ENCODE measurements around the gene BTBD2.

BTBD2 gene

DNA sequence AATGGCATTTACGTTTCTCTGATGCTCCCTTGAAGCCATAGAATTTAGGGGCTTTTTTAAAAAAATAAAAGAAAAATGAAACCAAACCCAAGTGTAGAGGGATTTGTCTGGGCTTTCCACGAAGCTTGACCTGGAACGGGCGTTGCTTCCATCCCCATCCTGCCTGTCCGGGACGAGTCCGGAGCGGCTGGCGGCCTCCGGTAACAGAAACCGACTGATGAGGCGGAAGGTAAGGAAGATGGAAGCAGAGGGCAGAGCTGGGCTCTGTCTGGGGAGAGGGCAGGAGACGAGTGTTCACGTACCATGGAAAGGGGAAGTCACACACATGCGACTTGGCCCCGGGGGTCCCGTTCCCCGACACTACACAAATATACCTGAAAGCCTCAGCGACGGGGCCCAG, 34.3 kb downstream of the BTBD2 start:
- no peak for DNase-seq

DNA sequence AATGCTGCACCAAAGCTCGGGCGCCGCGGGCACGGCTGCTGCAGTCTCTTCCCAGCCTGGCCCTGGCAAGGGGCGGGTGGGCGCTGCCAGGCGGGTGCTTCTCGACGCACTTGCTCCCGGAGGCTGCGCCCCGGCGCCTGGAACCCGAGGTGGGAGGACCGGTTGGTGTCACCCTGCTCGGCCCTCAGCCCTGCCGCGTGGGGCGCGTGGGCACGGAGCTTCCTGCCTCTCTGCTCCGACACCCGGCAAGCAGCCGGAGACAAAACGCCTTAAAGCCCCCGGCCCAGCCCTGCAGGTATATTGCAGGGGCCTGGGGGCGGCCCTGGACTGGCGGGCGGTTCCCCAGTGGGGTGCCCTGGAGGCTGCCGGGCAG, 34.7 kb downstream of the BTBD2 start:
- no peak for DNase-seq

DNA sequence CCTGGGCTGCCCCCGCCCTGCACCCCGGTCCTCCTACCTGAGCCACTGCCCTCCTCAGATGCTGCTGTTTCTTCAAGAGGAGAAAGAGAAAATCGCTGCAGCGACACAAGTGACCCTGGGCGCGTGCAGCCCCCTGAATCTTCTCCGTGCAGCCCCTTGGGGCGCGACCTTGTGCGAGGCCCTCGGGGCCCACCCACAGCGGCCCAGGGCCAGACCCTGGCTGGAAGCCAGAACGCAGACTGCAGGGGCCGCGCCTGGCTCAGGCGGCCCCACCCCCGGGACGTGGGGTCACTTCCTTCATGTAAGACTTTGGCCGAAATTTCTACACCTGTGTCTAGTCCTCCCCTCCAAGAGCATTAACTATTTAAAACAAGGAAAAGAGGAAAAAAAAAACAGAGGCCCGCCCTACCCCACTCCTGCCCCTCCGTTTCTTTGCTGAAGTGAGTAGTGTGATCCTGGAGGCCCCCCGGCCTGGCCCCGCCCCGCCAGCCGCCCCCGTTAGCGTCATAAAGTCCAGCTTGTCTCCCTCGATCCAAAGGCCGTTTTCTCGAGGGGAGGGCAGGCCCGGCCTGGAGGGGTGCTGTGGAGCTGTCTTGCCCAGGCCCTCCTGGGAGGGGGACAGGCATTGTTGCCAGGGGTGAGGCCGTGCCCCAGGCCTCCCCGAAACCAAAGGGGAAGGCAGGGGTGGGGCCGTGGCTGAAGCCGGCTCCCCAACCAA, 35.3 kb downstream of the BTBD2 start:
- no peak for DNase-seq

DNA sequence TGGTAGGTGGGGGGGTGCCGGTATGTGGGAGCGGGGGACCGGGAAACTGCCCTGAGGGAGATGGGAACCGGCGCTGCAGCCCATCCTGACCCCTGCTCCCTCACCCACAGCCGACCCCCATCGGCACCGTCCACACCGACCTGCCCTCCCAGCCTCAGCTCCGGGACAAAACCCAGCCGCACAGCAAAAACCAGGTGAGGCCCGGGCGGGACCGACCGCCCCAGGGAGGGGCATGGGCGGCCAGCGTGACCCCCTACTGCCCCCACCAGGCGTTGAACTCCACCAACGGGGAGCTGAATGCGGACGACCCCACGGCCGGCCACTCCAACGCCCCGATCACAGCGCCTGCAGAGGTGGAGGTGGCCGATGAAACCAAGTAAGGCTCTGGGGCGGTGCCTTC, 35.9 kb downstream of the BTBD2 start:
- no peak for DNase-seq

DNA sequence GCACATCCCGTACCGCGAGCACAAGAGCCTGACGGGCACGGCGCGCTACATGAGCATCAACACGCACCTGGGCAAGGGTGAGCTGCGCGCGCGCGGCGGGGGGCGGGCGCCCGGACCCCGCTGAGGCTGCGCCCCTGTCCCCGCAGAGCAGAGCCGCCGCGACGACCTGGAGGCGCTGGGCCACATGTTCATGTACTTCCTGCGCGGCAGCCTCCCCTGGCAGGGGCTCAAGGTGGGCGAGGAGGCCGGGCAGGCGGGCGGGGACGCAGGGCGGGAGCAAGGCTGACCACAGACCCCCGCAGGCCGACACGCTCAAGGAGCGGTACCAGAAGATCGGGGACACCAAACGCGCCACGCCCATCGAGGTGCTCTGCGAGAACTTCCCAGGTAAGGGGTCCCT, 36.5 kb downstream of the BTBD2 start:
- no peak for DNase-seq

DNA sequence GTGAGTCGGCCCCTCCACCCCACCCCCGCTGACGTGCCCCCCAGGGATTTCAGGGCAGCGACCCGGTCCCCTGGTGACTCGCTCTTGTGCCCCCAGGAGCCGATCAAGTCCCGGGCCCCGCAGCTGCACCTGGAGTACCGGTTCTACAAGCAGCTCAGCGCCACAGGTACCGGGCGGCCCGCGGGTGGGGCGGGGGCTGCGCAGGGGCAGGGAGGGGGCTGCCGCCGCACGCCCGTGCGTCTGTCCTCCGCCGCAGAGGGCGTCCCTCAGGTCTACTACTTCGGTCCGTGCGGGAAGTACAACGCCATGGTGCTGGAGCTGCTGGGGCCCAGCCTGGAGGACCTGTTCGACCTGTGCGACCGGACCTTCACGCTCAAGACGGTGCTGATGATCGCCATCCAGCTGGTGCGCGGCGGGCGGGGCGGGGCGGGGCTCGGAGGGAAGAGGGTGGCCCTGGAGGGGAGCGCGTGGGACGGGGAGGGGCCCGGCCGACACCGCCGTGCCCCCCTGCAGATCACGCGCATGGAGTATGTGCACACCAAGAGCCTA, 37.1 kb downstream of the BTBD2 start:
- DNase-seq, result no peak

DNA sequence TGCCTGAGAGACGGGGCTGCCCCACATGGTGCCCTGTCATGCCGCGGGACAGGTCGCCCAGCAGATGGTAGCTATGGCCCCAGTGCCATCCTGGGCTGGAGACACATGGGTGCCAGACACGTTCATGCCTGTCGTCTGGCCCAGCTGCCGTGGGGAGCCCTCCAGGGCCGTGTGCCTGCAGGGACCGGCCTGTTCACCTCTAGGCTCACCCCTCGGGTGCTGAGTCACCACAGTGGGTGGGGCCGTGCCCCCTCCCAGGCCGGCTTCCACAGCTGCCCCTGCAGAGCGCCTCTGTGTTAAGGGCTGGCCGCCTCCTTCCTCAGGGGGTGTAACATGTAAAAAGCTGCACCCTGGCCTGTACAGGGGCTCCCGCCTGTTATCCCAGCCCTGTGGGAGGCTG, 38.4 kb downstream of the BTBD2 start:
- no peak for DNase-seq

DNA sequence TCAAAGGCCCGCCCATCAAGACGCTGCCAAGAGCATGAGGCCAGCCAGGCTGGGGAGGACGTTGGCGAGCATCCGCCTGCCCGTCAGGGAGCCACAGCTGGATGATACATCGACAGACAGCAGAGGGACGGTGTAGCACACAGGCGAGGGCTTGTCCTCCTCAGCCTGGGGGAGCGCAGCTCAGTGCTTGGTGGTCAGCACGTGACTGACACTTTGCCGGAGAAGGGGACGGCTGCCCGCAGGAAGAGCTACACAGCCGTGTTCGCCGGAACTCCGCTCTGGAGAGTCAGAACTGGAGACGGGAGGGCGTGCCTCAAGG, 40.4 kb downstream of the BTBD2 start:
- no peak for DNase-seq

DNA sequence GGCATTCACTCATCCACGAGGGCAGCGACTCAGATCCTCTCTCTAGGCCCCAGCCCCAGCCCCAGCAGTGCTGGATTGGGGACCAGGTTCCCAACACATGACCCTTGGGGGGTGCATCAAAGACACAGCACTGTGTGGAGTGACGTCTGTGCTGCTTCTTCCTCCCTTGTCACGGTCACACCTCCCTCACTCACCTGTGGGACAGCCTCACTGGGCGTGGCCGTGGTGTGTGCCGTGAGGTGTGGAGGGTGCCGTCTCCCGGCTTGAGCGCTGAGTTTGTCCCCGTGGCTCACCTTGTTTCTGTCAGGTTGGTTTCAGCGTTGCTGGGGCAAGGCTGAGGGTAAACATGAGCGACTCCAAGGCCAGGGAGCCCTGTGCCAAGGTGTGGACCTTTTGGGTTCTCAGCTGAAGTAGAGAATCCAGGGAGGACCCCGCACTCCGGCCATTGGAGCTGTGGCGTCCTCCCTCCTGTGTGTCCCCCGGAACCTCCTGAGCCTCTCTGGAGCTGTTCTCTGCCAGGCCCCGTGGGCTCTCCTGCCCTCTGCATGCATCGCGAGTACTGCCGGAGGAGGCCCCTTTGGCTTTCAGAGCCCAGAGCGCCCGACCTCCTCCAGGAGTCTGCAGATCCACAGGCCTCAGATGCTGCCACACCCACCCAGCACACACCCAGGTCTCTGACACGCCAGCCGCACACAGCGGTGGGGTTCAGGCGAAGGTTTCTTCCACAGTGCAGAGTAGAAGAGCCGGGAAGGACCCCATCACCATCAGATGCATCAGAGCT, 40.9 kb downstream of the BTBD2 start:
- DNase-seq, result no peak

DNA sequence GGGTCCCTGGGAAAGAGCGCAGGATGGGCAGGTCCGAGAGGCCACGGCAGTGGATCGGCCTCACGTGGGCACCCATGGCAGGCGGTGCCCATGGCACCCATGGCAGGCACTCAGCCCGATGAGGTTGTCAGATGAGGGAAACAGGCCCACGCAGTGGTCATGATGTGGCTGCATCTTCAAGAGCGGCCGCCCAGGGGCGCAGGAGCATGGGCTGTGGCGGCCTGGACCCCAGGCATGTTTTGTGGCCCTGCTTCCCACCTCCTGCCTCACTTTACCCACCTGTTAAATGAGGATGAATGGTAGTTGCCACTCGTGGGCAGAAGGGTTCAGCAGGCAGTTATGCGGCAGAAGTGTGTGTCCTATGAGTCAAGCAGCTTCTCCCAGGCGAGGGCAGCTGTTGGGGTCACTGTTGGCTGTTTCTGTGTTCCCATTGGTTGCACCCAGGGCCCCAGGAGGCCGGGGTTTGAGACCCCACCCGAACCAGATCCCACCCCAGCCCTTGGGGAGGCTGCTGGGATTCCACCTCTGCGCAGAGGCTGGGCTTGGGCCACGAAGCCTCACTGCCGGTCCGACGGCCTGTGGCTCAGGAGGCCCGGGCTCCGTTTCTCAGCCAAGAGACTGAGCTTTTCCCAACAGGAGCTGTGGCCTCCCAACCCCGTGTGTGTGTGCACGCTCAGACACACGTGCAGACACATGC, 44.6 kb downstream of the BTBD2 start:
- DNase-seq, result no peak

DNA sequence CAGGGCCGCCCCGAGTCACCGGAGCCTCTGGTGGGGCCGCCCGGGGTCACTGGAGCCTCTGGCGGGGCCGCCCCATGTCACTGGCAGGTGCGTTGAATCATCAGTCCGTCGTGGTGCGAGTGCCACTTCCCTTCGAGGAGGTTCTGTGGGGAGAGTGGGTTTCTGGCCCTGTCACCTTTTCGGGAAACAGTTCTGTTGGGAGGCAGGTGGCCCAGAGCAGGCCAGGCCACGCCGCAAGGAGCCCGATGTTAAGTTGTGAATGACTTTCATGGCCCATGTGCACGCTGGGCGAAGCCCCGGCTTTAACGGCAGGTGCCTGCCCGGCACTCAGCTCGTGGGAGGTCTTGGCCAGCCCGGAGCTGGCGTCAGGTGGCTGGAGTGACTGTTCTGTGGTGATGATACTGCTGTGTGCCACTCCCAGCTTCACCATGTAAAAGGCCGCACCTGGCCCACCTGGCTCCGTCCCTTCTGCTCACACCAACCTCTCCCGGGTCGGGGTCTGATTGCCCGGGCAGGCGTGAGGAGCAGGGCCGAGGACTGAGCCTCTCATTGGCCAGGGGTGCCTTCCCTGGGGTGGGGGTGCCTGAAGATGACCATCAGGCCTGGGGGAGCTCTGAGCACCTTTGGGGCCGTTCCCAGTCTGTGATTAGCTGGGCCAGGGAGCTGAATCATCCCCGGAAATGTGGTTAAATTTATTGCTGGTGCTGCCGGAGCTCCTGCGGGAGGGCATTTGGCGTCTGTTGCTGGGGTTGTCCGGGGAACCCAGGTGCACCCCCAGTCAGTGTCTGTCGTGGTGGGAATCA, 45.3 kb downstream of the BTBD2 start:
- DNase-seq, result no peak

DNA sequence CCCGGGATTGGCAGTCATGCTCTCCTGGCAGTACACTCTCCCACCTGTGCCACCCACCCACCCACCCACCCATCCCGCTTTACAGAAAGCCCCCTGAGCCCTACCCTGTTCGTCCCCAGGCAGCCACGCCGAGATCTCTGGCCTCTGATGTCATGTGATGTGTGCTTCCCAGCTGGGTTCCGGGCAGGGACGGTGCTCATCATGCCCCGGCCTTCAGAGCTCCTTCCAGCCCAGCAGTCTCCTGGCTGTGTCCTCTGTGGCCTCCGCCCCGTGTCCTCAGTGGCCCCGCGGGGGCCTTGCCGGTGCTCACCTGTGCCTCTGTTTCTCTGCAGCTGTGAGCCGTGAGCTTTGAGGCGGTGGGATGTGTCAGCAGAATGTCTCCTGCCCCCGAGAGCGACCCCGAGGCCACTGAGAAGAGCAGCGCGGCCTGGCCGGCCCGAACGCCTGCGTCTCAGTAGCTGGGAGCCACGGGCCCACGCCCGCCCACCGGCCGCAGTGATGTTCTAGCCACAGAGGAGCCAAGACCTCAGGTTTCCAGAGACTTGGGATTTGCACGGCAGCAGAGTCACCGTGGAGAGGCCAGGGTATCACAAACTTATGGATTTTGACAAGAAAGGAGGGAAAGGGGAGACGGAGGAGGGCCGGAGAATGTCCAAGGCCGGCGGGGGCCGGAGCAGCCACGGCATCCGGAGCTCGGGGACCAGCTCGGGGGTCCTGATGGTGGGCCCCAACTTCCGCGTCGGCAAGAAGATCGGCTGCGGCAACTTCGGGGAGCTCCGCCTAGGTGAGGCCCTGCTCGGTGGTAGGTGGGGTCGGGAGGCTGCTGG, 46.1 kb downstream of the BTBD2 start:
- DNase-seq, result no peak

DNA sequence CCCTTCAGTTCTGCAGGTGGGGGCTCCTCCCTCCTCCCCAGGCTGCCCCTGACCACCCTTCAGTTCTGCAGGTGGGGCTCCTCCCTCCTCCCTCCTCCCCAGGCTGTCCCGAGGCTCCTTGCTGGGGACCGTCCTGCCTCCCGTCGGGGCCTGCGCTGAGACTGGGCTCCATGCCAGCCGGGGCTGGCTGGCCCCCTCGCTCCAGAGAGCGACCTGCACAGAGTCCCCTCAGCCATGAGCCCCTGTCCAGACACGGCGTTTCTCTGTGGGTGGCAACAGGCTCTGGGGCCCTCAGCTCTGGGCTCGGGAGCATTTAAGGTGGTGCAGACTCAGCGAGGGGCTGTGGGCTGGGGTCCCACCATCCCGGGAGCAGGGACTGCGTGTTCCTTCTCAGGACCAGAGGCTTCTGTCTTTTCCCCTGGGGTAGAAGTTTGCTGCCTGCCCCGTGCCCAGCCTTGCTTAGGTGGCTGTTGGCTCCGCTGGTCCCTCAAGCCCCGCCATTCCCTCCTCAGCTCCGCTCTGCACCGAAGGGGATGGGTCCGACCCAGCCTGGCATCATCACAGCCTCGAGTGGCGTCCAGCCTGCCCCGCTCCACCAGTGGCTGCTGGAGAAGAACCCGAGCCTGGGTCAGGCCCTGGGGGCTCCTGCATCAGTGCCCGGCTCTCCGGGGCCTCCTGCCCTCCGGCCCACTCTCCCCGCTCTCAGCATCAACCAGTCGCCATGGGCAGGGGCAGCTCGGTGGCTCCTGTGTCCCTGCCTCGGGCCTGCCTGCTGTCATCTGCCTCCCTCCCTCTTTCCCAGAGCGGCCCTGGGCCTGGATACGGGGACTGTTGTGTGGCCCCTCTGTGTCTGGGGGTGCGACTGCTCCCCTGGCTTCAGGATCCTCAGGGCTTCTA, 47.0 kb downstream of the BTBD2 start:
- DNase-seq, result no peak

DNA sequence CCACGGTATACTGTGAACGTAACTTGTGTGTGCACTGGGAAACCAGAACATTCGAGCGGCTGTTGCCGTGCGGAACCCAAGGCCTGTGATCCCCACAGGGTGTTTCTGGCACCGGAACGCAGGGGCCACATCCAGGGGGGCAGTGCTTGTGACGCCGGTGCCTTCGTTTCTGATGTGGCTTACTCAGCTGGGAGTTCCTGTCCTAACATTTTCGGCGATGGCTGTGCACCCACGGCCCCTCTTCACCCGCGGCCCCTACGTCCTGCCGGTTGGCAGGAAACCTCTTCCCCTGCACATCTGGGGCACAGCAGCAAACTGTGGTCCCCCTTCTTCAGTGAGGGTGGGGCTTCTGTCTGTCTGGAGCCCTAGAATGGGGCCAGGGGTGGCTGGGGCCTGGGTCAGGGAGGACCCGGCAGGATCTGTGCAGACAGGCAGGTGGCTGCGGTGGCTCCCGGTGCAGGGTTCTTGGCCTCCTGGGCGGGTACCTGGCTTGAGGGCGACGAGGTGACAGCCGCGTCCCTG, 48.4 kb downstream of the BTBD2 start:
- no peak for DNase-seq

DNA sequence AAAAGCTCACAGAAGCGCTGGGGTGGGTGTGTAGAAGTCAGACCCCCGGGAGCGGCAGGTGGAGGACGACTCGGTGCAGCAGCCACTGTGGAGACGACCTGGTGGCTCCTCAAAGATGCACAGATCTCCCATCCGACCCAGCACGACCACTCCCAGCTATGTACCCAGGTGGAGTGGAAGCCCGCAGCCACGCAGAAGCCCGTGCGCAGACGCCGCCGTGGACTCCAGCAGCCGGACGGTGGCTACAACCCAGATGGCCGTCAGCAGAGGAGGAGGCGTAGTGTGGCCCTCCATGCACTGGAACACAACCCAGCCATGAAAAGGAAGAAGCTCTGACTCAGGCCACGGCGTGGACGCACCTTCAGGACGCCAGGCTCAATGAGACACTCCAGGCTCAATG, 52.8 kb downstream of the BTBD2 start:
- no peak for DNase-seq

DNA sequence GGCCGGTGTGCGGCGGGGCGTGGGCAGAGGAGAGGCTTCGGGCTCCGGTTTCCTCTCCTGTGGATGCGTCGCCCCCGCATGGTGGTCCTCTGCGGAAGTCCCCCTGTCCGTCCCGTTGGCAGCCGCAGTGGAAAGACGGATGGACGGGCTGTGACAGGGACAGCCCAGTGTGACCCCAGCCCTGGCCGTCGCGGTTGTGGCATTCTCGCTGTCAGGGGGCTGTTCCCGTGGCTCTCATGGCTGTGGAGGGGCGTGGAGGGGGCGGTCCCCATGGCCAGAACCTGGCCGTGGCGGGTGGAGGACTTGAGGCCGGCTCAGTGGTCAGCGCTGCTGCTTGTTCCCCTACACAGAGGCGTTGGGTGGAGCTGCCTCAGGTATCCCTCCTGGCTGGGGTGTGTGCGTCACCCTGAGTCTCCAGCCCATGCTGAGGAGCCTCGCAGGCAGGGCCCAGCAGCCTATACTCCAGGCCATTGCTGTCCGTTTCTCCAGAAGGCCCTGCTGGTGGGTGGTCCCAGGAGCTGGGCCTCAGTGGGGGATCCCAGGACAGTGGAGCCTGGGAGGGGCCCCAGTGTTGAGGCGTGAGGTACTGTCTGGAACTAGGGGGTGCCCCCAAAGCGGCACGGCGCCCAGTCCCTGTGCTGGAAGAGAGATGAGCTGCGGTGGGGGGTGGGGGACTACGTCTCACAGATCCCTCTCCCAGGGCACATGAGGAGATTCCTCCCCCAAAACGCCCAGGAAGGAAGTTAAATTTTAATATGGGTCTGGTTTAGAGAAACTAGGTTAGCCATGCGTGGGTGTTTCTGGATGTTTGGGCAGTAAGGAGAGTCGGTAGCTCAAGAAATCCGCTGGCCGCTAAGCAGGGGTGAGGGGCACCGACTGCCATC, 54.3 kb downstream of the BTBD2 start:
- no peak for DNase-seq

DNA sequence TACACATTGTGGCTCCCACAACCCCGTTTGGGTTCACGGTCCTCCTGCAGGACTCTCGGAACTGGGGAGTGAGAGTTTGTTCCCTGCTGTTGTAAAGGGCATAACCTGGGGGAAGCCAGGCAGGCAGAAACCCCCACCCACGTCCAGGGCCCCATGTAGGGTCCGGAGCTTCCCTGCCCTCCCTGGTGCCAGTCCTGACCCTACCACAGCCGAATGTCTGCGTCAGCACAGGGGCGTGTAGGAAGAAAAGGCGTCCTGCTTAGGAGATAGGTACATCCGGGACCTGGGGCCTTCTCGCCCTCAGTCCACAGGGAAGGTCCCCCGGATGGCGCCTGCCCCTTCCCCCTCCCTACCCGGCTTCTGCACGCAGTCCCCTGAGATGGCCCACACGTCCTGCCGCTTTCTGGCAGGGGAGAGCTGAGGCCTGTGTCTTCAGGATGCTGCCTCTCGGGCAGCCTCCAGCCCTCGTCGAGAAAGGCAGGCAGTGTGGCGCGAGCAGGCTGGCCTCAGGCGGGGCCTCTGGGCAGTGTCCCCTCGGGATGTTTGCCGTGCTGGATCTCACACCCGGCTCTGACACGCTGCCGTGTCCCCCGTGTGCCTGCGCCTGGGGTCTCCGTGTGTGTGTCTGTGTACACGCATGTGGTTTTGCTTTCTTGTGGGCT, 55.5 kb downstream of the BTBD2 start:
- DNase-seq, result no peak

DNA sequence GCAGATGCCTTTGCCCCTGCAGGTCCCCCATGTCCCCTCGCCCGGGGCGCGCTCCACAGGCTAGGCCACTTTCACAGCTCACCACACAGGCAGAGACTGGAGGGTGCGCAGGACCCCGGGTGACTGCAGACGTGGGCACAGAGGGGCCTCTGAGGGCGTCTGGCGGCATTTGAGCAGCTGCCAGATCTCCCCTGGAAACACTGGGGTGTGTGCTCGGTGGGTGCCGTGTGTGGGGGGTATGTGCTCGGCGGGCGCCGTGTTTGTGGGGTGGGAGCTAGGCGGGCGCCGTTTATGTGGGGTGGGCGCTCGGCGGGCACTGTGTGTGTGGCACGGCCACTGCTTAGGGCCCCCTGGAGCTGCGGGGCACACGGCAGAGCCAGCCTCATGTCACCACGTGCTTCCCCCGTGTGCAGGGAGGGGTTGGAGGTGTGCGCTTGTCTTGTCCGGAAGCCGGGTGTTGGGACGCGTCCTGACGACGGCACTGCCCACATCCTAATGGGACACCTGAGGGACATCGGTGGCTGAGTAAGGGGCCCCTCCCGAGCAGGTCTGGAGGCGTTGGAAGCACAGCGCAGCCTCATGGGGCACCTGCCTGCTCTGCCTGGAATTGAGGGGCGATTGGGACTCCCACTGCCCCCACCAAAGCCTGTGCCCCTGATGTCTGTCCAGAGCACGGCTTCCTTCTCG, 57.8 kb downstream of the BTBD2 start:
- no peak for DNase-seq
